GM18508 (cell line): Measurements from ENCODE around the gene ARHGAP26.

ENCODE experiments used
- ATAC-seq: cut with Tn5 transposase; IDR thresholded peaks from one replicate; pipeline ENCODE4 v1.9.1; 2021; ENCODE audit warnings: moderate number of reproducible peaks; ENCODE audit not compliant: insufficient read depth, unreplicated experiment

The ARHGAP26 gene

DNA sequence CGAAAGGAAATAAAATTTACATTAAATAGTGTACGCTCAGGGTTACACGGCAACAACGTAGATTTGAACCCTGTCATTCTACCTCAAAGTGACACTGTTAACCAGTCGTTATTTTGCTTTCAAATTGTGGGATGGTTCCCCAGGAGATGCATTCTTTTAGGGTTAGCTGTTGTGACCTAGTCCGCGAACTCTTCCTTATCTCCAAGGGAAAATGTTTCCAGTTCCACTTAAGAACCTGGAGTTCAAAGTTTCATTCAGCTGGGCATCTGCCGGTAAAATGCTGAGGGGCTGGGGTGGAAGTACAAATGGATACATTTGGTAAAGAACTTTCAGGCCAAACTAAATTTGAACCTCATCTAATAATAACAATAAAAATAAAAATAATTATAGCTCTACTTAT is 368.7 kb downstream of the ARHGAP26 start:
- ATAC-seq: no peak

DNA sequence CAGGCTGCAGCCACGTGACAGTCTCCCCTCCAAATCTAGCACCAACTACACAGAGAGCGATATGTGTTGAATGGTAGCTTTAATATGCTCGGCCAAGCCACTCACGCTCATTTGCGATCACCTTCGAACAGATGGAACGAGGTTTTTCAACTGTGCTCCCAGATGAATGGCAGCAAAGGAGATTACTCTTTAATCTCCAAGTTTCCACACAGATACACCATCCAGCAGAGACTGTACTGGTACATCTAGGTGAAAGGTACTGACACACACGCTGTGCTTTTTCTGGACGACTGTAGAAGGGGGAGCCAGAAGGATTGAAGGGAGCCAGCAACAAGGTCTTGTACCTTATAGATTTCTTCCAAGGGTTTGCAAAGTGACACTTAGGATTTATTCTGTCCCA is 369.4 kb downstream of the ARHGAP26 start:
- no peak for ATAC-seq

GRCh38 chr5:143140492-143141203 is 370.5 kb downstream of the ARHGAP26 start:
- ATAC-seq: no peak

GRCh38 chr5:143141652-143142051 is 371.5 kb downstream of the ARHGAP26 start:
- ATAC-seq: no peak

DNA sequence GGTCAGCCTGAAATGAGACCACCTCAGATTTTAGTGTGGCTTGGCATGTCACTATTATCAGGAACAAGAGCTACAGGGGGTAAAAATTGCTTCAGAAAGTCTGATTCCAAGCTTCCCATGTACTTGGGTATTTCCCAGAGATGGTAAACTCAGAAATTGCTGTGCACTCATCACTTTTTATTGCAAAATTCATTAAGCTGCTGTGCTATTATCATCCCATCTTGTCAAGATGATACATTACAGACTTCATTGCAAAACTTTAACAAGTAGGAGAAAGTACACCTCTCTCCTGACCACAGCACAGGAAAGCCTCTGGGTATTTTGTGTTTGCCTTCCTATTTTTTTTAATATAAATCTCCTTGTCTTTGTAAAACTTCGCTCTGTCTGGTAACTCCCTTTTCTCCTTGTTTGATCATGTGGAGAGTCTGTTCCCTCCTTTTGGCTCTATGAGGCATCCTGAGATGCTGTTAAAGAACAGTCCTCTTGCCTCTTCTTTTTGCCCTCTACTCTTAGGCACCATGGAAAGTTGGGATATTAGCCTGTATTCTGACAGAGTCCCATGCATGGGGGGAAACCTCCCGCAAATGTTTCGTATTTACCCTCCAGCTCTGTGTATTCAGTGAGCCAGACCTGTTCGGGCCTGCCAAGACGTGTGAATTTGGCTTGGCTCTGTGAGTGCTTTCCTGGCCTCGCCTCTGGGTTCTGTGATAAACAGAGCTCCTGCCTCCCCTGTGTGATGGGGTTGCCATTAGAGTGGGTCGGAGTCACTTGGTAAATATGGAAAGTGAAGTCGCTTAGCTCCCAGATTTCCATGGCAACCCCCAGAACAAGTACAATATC is 372.6 kb downstream of the ARHGAP26 start:
- ATAC-seq: no peak

- ATAC-seq: no peak
Observed at GRCh38 chr5:143143973-143144372, 373.8 kb downstream of the ARHGAP26 start.

DNA sequence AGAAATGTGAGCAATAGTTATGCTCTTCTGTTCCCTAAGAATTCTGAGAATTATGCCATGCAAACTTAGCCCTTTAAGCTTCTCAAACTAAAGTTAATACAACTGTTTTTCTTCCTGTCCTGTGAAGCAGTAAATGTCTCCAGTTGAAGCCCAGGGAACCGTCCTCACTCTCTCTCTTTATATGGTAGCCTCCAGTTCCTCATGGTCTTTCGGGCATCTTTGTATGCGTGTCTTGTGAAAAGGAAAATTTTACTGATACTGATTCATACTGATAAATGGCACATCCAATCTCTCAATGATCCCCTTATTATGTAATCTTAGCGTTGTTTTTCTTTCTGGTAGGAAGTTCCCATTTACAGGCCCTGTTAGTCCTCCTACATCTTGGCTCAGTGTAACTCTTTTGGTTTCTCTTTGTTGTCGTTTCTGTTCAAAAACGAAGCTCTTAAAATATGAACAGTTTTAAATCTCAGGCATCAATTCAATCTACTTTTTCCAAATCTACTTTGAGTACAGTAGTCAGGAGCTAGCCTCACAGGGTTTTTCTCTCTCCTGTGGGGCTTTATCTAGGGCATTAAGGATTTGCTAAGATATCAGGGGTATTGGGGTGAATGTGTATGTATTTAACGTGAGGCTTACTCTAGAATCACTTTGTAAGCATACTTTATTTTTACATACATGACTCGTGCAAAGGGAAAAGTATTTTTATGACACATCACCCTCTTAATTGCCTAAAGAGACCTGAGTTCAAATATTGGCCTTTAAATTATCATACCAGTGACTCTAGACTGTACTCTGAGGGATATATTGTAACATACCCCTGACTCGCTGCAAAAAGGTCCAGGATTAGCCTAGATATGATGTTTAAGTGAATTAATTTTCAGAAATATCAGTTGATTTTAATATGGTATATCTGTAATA is 375.3 kb downstream of the ARHGAP26 start:
- no peak for ATAC-seq

- ATAC-seq: no peak
Observed at GRCh38 chr5:143146161-143146560, 376.0 kb downstream of the ARHGAP26 start.

GRCh38 chr5:143147383-143147782 is 377.2 kb downstream of the ARHGAP26 start:
- ATAC-seq: no peak

DNA sequence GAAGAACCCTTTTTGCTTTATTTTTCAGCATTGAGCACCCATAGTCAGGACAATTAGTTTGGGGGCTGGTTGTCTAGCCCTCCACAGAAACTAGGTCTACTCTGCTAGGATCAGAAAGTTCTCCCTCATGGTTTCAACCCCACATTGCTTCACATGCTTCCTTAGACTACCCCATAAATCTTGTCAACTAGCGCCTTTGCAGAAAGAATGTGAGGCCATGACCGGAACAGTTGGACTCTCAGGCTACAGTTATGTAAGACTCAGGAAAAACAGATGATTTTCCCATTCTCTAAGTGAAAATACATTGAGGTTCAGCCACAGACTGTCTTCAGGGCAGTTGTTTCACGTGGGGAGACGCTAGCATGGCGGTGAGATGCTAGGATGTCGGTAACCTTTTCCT is 377.7 kb downstream of the ARHGAP26 start:
- no peak for ATAC-seq

DNA sequence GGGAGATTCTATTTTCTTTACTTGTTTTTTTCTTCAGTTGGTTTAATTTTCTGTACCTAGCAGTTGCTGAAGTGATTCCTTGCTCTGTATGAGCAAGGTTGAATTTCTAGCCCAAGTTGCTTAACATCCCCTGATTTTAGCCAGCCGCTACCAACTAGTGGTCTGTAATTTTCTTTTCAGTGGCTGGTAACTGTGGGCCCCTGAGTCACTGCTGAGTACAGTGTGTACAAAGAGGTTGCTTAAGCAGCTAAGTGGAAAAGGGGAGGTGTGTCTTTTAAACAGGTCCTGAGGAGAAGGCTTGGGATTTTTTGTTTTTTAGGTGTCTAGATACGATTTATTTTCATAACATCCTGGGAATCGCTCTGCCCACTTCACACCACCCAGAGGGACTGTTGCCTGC is 378.6 kb downstream of the ARHGAP26 start:
- no peak for ATAC-seq

DNA sequence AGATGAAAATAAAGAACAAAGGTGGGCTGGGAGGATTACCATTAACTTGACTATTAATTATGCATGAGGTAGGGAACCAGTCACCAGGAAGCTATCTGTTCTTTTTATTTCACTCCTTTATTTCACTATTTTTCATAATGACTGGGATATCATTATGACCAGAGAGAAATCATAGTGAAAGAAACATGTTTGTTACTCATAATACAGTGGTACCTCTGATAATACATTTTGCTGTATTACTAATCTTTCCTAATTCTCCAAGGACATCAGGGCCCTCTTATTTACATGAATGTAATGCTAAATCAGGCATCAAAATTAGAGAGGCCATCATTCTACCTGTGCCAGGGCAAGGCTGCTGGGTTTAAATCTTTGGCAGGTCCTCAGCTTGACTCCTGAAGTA is 379.6 kb downstream of the ARHGAP26 start:
- no peak for ATAC-seq

DNA sequence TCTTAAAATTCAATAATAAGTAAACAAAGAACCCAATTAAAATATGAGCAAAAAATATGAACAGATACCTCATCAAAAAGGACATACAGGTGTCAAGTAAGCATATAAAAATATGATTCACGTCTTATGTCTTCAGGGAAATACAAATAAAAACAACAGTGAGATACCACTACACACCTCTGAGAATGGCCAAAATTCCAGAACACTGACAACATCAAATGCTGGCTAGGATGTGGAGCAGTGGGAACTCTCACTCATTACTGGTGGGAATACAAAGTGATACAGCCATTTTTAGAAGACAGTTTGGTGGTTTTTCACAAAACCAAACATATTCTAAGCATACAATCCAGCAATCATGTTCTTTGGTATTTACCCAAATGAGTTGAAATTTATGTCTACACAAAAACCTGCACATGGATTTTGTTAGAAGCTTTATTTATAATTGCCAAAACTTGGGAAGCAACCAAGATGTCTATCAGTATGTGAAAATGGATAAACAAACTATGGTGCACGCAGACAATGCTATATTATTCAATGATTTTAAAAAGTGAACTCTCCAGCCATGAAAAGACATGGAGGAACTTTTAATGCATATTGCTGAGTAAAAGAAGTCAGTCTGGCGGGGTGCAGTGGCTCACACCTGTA is 381.0 kb downstream of the ARHGAP26 start:
- no peak for ATAC-seq

DNA sequence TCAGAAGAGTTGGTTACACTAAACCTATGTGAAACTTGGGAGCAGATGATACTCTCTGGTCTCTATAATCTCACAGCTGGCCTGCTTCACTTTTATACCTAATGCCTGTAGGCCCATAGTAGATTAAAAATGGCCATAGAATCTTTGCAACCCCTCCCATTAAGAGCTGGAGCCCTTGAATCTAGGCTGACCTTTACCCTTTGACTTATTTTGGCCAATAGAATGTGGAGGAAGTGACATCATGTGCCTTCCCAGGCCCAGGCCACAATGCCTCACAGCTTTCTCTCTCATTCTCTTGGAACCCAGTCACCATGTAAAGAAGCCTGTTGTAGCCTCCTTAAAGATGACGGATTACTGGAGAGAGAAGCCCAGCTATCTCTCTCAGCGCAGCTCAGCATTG is 382.3 kb downstream of the ARHGAP26 start:
- ATAC-seq: no peak

GRCh38 chr5:143153332-143154119 is 383.3 kb downstream of the ARHGAP26 start:
- ATAC-seq: no peak

DNA sequence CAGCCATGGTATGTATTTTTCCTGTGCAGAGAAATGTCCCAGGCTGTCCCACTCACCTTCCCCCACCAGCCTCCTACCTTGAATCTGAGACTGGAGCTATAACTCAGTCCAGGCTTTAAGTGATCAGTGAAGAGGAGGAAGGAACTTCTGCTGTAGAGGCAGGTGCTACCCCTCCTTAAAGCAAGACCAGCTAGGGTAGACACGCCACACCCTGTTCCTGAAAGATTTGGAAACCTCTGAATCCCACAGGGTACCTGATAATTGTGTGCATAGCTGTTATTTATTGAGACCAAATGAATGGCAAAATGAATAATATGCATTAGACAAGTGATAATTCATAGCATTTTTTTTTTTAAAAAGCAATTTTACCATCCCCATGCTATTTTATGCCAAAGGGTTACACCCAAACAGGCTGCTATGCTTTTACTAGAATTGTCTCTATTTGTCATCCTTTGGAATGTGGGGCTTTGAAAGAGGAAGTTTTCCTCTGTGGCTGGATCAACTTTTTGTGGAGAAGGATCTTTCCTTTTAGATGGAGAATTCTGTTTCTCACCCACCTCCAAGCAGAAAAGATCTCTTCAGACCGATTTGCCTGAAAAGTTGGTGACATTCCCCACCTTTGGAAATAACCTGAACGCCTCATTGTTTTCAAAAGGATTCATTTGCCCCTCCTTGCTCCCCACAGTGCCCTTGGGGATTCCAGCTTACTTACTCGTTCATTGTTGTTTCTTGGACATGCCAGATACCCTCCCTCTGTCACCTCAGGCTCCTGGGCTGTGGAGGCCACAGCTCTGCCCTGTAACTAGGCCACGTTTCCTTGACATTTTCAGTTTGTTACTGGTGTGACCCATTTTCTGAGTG is 384.6 kb downstream of the ARHGAP26 start:
- no peak for ATAC-seq

- ATAC-seq: no peak
Observed at GRCh38 chr5:143155455-143155854, 385.3 kb downstream of the ARHGAP26 start.

DNA sequence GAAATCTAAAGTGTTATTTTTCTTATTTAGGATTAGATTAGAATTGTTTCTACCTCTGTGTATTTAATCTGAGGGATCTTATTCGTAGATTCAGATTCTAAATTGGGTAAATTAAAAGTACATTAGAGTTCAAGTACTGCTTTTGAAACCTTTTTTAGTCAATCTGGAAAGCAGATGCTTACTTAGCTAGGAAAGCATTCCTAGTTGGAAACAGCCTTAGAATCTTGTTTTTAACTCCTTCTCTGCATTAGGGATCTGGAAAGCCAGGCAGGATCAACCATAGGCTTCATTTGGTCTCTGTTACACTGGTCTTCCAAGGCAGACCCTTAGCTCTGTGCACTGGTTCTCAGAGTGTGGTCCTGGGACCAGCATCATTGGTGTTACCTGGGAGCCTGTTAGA is 385.9 kb downstream of the ARHGAP26 start:
- ATAC-seq: no peak

- no peak for ATAC-seq
Observed at GRCh38 chr5:143156572-143156971, 386.4 kb downstream of the ARHGAP26 start.
